AG10803 (cell line): ENCODE results near the gene PCP4.

Source experiments
- DNase-seq: peaks from one replicate; pipeline ENCODE4 v3.0.0; 2010; ENCODE audit warnings: low read depth
- H3K4me3 ChIP-seq: 2 replicates; pipeline ENCODE4 v1.5.1; 2011; ENCODE audit warnings: mild to moderate bottlenecking, low read length, control low read depth
- TF ChIP-seq, protein P1 (sequence below): conservative IDR thresholded peaks from 2 replicates; pipeline ENCODE4 v1.5.1; 2011; ENCODE audit warnings: mild to moderate bottlenecking, low read length, control low read depth, inconsistent platforms

PCP4 gene

DNA sequence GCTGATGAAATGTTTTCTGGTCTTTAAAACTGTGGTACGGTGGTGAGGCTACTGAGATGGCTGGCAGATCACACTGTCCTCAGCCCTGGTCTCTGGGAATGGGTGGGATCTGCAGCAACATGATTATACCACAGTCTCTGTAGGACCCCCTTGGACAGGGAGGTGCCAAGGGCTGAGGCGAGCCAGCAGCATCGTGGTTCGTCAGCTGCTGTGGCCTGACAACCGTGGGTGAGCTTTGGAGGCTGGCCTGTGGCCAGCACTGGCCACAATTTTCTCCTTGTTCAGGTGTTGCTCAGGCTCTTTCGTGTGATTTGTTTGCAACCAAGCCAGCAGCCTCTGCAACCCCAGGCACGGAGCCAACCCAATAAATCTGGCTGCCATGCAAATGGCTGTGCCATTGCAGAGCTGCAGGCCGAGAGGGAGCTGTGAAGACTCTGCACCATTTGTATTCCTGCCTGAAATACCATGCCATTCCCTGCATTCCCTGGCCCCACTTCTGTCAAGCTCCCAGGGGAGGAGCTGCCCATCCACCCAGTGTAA, 70.9 kb downstream of the PCP4 start:
- DNase-seq, result no peak

DNA sequence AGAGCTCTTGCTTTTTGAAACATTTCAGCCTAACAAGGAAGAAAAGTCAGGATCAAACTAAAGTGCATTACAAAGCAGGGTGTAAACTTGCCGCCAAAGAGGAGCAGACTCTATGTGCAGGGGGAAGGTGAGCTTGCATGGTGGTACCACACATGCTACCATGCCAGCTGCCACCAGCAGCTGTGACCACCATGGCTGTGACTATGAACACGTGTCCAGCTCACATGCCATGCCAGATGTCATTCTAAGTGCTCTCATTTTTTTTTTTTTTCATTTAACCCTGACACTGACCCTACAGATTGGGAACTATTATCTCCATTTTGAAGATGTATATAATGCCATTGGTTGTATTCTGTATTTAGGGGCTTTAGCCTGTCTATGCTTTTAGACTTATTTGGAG, 79.0 kb downstream of the PCP4 start:
- no peak for DNase-seq
- H3K4me3 ChIP-seq, result no peak overlapping the region
- TF ChIP-seq, protein P1, sequence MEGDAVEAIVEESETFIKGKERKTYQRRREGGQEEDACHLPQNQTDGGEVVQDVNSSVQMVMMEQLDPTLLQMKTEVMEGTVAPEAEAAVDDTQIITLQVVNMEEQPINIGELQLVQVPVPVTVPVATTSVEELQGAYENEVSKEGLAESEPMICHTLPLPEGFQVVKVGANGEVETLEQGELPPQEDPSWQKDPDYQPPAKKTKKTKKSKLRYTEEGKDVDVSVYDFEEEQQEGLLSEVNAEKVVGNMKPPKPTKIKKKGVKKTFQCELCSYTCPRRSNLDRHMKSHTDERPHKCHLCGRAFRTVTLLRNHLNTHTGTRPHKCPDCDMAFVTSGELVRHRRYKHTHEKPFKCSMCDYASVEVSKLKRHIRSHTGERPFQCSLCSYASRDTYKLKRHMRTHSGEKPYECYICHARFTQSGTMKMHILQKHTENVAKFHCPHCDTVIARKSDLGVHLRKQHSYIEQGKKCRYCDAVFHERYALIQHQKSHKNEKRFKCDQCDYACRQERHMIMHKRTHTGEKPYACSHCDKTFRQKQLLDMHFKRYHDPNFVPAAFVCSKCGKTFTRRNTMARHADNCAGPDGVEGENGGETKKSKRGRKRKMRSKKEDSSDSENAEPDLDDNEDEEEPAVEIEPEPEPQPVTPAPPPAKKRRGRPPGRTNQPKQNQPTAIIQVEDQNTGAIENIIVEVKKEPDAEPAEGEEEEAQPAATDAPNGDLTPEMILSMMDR, result no peak

More for the DNA sequence above, 70.9 kb downstream of the PCP4 start:
- TF ChIP-seq, protein P1, result no peak
- H3K4me3 ChIP-seq, result no peak overlapping the region

DNA sequence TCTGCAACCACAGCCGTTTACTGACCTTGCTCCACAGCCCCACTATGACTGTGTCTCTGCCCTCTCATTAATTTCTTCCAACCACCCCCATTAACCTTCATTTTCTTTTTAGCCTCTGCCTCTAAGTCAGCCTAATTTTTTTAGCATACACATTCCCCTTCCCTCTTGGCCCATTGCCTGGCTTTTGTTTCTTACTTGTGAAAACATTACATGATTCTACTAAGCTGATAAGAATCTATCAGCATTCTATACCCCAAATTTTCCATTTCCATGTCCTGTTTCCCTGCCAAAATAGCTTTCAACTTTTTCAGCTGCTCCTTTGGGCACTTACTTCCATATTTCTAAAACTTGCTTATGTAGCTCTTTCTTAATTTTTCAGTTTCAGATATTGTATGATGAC, 79.8 kb downstream of the PCP4 start:
- no peak overlapping the region for H3K4me3 ChIP-seq
- TF ChIP-seq, protein P1, result no peak
- no peak for DNase-seq

DNA sequence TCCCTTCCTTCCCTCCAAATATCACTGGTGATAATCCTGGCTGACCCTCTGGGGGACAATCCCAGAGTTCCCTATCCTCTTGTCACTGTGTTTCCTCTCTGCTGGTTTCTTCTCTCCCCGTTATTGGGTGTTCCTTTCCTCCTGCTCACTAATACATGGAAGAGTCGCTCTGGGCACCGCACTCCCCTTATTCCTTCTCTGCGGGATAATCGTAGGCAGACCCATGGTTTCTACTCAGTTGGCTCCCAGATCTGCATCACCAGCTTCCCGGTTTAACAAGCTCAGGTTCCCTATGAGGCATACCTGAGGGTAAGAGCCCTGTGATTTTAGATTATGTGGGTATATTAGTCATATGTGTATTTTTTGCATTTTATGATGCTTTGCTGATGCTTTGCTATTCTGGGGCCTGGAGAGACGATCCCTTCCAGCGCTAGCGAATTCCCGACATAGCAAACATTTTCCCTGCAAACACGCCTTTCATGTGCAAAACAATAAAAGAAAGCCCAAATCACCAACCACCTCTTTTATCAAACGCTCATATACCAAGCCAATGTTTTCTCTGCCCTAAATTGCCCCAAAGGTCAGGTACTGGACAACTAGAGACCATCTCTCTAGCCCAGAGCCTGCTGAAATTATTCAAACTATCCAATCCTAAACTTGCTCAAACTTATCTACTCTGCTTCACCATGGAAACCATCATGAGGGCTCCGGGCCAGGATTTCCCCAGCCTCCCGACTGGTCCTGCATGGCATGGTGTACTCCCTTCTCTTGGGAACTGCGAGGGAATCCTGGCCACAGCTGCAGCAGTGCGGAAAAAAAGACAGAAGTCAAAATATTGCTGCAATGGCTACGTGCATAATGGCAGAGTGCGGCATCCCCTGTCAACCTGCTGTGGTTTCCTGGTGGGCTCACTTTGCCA, 84.2 kb downstream of the PCP4 start:
- H3K4me3 ChIP-seq, result no peak overlapping the region
- no peak for DNase-seq
- TF ChIP-seq, protein P1, result no peak

DNA sequence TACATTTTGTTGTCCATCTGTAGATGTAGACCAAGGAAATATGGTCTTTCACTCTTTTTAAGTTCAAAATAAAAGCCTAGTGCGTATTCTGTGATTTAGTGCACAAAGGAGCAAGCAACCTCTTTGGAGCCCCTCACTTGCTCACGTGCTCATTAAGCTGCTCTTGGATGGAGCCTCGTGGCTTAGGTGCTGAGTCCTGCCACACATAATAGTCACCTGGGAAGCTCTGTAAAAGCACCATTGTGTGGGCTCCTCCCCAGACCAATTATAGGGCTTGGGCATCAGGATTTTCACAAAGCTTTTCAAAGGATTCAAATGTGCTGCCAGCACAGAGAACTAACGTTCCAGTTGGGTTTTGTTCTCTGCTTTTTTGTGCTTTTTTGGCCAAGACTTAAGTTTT, 85.0 kb downstream of the PCP4 start:
- TF ChIP-seq, protein P1, result no peak

DNA sequence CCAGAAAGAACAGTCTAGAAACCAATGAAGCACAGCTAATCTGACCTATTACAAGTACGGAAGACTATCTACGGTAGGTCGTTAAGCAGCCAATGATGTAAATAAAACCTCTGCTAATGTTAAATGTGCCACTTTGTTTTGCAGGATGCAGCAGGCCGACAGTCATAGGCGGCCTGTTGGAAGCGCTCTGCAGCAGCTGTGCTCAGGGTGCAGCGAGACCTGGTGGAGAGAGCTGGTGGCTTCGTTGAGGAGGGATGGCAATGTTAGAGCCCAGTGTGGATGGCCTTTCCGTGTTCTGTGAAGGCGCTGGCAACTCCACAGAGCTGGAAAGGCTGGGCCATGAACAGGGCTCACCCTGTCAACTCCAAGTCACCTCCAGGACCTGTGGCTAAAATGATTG, 87.3 kb downstream of the PCP4 start:
- no peak for DNase-seq
- TF ChIP-seq, protein P1, result no peak
- no peak overlapping the region for H3K4me3 ChIP-seq

More for the DNA sequence above, 85.0 kb downstream of the PCP4 start:
- no peak overlapping the region for H3K4me3 ChIP-seq
- DNase-seq, result no peak

DNA sequence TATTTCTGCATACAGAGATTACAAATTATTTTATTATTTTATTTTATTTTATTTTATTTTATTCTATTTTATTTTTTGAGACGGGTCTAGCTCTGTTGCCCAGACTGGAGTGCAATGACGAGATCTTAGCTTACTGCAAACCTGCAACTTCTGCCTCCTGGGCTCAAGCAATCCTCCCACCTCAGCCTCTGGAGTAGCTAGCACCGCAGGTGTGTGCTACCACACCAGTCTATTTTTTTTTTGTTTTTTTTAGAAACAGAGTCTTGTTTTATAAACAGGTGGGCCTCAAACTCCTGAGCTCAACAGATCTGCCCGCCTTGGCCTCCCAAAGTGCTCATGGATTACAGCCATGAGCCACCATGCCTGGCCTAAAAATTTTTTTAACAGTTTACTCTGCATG, 88.1 kb downstream of the PCP4 start:
- DNase-seq, result no peak

More for the DNA sequence above, 88.1 kb downstream of the PCP4 start:
- H3K4me3 ChIP-seq, result no peak overlapping the region
- TF ChIP-seq, protein P1, result no peak
